ENCODE results near the gene MPC1. TPM values are rescaled to one million over a fixed set of nuclear protein-coding genes. Genes with fewer than 3 reads are reported as not detected.
"Not testable (repeated sequence)": the region's sequence is repeated elsewhere in the genome, so short reads cannot be mapped to it uniquely, and the experiment has no call there.

MPC1 gene
- total RNA-seq, 1 donor from 2014 or later = 12.3 TPM

GRCh38 chr6:166406197-166406596, 23.5 kb upstream of the MPC1 start:
- DNase-seq (ENCODE audit: low read depth) = no peak

- no peak for DNase-seq (ENCODE audit: low read depth)
These were observed 22.6 kb upstream of the MPC1 start for GRCh38 chr6:166405386-166405785.

GRCh38 chr6:166402582-166403277, 20.0 kb upstream of the MPC1 start:
- DNase-seq (ENCODE audit: low read depth) = no peak

GRCh38 chr6:166400649-166401250, 18.0 kb upstream of the MPC1 start:
- DNase-seq (ENCODE audit: low read depth) = peak; percentile 71

- DNase-seq (ENCODE audit: low read depth) = peak; percentile 73
These were observed 17.4 kb upstream of the MPC1 start for GRCh38 chr6:166400181-166400580.

GRCh38 chr6:166398348-166398747, 15.6 kb upstream of the MPC1 start:
- no peak for DNase-seq (ENCODE audit: low read depth)

GRCh38 chr6:166397849-166398248, 15.1 kb upstream of the MPC1 start:
- no peak for DNase-seq (ENCODE audit: low read depth)

GRCh38 chr6:166395778-166396177, 13.0 kb upstream of the MPC1 start:
- no peak for DNase-seq (ENCODE audit: low read depth)

- DNase-seq (ENCODE audit: low read depth) = no peak
These were observed 12.6 kb upstream of the MPC1 start for GRCh38 chr6:166395351-166395750.

- no peak for DNase-seq (ENCODE audit: low read depth)
These were observed 11.5 kb upstream of the MPC1 start for GRCh38 chr6:166394036-166394892.

GRCh38 chr6:166393535-166393823, 10.7 kb upstream of the MPC1 start:
- DNase-seq (ENCODE audit: low read depth) = no peak

- not testable (repeated sequence) for DNase-seq (ENCODE audit: low read depth)
These were observed 10.2 kb upstream of the MPC1 start for GRCh38 chr6:166392755-166393534.

GRCh38 chr6:166389119-166389518, 6.4 kb upstream of the MPC1 start:
- DNase-seq (ENCODE audit: low read depth) = no peak

- no peak for DNase-seq (ENCODE audit: low read depth)
These were observed 5.7 kb upstream of the MPC1 start for GRCh38 chr6:166388290-166389004.

- peak; percentile 82 for DNase-seq (ENCODE audit: low read depth)
These were observed 5.0 kb upstream of the MPC1 start for GRCh38 chr6:166387642-166388289.

GRCh38 chr6:166387098-166387497, 4.4 kb upstream of the MPC1 start:
- DNase-seq (ENCODE audit: low read depth) = not testable (repeated sequence)

GRCh38 chr6:166386111-166386510, 3.4 kb upstream of the MPC1 start:
- DNase-seq (ENCODE audit: low read depth) = no peak

- not testable (repeated sequence) for DNase-seq (ENCODE audit: low read depth)
These were observed 1.1 kb upstream of the MPC1 start for GRCh38 chr6:166383802-166384363.

- no peak for DNase-seq (ENCODE audit: low read depth)
These were observed 224 bp downstream of the MPC1 start for GRCh38 chr6:166382500-166382932.

- DNase-seq (ENCODE audit: low read depth) = peak; percentile 33
These were observed 824 bp downstream of the MPC1 start for GRCh38 chr6:166381733-166382499.
